H54 (cell line): ENCODE results near the gene DOCK4.

Source experiments
- DNase-seq: peaks from one replicate; pipeline ENCODE4 v3.0.0; 2011; ENCODE audit warnings: low spot score, mixed read lengths; ENCODE audit not compliant: insufficient read length
- FAIRE-seq: peaks from 3 replicates; lab custom pipeline; 2011; peaks lifted over from hg19 to GRCh38; lab: Jason Lieb, UNC
- POLR2A ChIP-seq: IDR thresholded peaks from 2 replicates; pipeline ENCODE4 v1.6.1; 2011; ENCODE audit warnings: low read depth, mild to moderate bottlenecking, low read length

Gene DOCK4

DNA sequence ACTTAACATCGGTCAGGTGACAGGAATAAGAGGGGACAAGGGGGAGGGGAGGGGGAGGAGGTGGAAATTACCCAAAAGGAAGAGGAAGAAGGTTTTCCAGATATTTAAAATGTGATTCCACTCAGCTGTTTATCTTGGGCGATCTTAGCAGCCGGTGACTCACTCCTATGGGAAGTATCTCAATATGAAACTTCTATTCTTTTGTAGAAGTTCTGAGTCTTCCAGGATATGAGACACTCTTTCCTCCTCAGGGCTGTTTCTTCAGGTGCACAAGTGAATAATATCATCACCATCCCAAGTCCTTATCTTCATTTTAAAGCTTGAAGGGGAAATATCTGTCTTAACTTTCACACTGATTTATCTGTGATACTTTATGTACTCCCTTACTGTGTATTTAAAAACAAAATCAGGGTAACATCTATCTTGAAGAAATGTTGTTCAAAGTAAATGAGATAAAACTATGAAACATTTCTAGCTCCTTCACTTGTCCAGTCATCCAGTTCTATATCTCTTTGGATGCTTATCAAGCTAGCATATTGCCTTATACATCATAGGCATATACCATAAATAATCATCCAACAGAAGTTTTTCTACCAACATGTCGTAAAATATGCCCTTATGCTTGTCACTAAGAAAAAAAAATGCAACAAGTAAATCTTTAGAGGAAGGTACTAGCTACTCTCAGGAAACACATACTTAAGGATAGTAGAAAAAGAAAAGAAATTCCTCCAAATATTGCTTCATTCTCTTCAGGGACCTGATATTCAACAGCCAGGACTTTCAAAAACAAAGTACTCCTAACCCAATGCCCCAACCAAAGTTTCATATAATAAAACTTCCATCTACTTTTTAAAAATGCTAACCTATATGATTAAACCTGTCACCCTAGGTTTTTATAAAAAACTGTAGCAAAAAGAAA lies 13.7 kb downstream of the DOCK4 start:
- DNase-seq (peak; percentile 28), FAIRE-seq (peak; percentile 83)
- no peak for TF ChIP-seq POLR2A

DNA sequence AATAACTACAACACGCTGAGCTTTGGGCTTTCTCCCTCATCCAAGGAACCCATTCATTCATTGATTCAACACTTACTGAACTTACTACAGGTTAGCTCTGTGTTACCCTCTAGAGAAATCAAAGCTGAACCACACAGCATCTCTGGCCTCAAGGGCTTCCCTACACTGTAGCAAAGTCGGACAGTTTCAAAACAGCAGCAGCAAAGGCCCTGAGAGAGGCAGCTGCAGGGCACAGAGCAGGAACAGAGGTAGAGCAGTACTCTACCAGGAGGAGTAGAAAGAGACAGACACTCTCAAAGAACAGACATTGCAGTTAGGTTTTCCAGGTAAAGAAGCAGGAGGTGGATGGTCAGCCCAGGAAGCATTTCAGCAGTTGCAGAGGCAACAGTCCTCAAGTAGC lies 16.1 kb downstream of the DOCK4 start:
- FAIRE-seq (no peak), DNase-seq (no peak)
- TF ChIP-seq POLR2A, result no peak

DNA sequence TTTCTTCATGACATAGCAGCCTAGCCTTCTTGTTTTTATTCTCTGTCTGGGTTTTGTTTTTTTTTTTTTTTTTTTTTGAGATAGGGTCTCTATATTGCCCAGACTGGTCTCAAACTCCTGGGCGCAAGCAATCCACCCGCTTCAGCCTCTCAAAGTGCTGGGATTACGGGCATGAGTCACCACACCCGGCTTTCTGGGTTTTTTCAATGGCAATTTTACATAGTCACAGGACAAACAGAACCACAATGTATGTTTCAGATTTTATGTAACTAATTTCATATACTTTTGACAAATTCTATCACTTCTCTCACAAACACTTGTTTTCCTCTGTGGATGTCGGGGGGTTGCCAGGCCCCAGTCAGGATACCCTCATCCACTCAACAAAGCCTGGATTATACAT lies 16.5 kb downstream of the DOCK4 start:
- TF ChIP-seq POLR2A, result no peak
- no peak for FAIRE-seq
- DNase-seq, result no peak

DNA sequence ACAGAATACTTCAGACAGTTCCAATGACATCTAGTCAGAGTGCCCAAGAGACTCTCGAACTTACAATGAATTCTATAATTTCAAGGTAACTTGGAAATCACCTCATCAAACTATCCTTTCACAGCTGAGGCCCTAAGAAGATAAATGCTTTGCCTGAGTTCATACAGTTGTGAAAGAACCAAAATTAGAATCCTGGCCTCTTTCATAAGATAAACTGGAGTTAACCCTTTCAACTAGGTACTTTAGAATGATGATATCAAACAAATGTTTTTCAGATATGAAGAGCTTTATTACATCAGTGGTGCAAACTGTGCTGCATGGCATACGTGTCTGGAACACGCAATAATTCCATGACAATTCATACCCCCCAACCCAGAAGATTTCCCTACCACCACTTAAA lies 17.9 kb downstream of the DOCK4 start:
- no peak for TF ChIP-seq POLR2A
- no peak for DNase-seq
- FAIRE-seq, result no peak

GRCh38 chr7:112186300-112186699 lies 19.9 kb downstream of the DOCK4 start:
- FAIRE-seq (no peak), DNase-seq (no peak)
- TF ChIP-seq POLR2A, result no peak

DNA sequence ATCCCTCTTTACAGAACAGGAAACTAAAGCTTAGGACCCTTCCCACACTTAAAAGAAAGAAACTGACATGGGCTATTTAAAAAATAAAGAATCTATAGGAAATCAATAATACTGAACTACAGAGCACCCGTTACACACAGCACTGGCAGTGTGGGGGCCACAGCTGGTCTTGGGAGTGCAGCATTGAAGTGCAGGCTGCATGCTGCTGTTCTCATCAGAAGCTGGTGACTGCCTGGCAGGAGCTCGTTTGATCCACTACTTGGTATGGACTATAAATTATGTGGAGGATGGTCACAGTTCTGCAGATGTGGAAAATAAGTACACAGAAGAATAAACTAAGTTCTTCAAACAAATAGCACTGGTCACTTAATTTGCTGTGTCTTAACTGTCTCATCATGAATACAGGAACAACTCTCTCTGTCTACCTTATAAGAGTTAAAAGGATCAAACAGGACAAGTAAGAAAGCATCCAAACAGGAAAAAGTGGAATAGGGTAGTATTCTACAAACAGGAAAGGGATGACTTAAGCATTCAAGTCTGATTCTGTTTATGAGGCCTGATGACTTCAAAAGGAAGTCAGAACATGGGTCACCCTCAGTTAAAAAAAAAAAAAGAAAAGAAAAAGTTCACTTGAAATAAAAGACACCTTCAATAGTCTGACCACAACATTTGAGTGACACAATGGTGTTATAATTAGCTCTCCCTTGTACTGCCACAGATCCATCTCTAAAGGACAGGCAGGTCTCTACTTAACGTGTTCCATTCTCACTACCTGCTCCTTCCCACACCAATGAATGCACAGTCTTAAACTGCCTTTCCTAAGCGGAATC lies 21.0 kb downstream of the DOCK4 start:
- DNase-seq, result no peak
- no peak for FAIRE-seq
- no peak for TF ChIP-seq POLR2A

DNA sequence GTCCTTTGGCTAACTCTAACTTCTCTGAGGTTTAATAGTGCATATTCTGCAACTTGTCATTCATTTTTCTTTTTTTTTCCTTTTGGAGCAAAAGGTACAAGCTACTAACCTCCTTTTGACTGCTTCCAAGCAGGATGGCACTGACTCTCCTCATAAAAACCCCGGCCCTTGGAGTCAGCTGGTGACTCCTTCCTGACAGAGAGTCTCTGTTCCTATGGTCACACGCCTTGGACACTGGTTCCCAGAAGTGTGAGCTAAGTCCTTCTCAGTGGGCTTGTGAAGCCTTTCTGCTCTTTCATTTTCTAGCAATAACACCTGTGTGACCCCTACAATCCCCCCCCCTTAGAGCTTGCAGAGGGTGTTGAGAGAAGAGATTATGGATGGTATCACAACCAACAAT lies 21.7 kb downstream of the DOCK4 start:
- DNase-seq (no peak), FAIRE-seq (no peak)
- TF ChIP-seq POLR2A, result no peak

GRCh38 chr7:112183266-112183665 lies 22.9 kb downstream of the DOCK4 start:
- no peak for TF ChIP-seq POLR2A
- no peak for DNase-seq
- no peak for FAIRE-seq

DNA sequence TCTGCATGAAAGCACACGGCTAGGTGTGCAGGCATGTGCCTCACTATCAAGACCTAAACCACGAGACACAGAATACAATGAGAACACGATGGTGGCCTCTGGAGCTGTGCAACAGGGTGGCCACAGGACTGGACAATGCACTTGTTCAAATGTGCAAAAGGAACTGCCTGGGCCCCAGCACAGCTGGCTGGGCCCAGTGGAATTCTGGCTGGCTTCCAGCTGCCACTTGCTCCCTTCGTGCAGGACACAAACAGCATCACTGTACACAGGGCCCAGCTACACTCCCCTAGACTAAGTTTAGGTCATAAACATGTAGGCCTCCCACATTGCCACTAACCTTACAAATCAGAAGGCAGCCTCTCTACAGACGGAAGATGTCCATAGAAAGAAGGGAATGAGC lies 23.4 kb downstream of the DOCK4 start:
- FAIRE-seq (no peak), DNase-seq (no peak)
- TF ChIP-seq POLR2A, result no peak

DNA sequence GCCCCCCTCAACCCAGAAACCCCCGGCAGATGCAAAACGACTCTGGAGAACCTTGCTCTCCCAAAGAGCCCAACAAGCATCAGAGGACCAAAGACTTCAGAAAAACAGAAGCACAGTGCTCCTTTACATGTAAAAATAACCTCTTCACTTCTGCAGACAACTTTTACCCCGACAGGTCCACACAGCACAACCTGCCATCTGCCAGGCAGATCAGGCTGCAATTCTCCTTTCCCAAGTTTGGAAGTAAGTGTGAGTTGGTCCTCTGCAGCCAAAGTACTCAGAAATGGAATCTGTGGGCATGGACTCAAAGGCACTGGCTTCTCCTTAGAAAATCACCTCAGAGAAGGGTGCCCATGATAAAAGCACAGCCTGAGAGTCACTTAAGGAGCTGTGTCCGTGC lies 26.0 kb downstream of the DOCK4 start:
- DNase-seq (no peak), FAIRE-seq (no peak)
- TF ChIP-seq POLR2A, result no peak

DNA sequence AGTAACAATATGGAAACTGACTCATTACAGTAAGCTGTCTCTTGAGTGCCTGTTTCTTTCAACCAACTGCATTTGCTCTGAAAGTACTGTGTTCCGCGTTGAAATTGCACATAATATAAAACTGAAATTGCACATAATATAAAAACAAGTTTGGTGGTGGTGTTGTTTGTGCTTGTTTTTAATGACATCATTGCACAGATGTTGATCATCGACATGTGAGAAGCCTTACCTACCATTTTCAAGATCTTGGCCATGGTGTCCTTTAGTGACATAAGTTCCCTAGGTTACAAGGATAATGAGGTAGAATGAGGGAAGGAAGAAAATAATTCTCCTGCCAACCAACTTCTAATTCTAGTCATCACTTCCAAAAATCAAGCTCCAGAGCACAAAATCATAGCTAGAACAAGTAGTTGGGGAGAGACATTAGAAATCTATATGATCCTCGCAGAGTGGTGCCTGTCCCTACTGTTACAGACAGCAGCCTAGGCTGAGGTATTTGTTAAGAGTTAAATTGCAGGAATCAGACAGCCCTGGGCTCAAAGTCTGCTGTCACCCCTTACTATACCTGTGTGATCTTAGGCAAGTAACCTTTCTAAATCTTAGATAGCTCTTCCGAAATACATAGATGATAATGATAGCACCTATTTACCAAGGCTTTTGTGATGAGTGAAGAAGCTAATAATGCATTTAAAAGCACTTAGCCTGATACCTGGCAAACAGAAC lies 29.3 kb downstream of the DOCK4 start:
- no peak for FAIRE-seq
- DNase-seq, result no peak
- TF ChIP-seq POLR2A, result no peak

DNA sequence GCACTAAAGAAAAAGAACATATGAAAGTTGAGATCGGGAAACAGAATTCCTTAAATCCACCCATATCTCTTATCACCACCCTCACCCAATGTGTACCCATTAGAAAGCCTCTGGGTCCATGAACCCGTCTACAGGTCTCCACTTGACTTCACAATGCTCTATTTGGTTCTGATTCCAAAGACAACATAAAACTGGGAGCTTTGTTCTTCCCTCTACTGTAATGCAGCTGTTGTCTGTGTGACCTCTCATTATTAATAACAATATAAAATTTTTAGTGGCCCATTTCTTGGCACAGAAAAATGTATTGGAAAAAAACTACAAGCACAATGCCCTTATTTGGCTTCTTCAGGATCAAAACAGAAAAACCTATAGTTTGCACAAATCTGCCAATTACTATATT lies 30.0 kb downstream of the DOCK4 start:
- DNase-seq (no peak), FAIRE-seq (no peak)
- no peak for TF ChIP-seq POLR2A

DNA sequence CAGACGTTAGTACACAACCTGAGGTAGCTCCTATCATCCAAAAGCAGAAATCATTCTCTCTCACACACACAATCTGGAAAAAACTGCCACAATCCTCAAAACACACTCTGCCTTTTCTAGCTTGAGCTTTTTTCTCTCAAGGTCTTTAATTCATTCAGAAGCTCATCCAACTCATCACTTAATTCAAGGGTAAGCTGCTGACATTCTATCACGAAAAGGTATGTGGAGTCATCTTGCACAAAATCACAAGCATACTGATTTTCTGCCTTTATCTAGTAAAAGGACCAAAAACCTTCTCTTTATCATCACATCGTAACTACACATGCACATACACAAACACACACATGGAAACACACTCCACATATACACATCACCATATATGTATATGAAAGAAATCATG lies 32.0 kb downstream of the DOCK4 start:
- TF ChIP-seq POLR2A, result no peak
- DNase-seq, result no peak
- no peak for FAIRE-seq

DNA sequence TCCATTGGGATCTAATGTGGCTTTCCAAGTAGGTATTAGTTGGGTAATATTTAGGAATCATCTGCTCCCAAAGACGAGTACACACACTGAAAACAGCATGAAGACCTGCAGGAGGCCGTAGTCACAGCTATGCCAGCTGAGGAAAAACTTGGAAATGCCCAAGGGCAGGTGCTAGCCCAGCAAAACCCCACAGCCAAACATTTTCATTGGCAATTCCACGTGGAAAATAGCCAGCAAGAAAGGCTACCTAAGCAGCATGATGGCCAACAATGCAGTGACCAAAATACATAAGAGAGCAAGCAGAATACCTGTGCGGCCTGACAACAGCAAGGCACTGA lies 32.7 kb downstream of the DOCK4 start:
- TF ChIP-seq POLR2A, result no peak
- DNase-seq (no peak), FAIRE-seq (no peak)
